GM18861 (cell line): ENCODE measurements around the gene PRDM11.

Experiments
- ATAC-seq: cut with Tn5 transposase; IDR thresholded peaks from one replicate; pipeline ENCODE4 v1.9.1; 2021; ENCODE audit not compliant: unreplicated experiment

The PRDM11 gene

DNA sequence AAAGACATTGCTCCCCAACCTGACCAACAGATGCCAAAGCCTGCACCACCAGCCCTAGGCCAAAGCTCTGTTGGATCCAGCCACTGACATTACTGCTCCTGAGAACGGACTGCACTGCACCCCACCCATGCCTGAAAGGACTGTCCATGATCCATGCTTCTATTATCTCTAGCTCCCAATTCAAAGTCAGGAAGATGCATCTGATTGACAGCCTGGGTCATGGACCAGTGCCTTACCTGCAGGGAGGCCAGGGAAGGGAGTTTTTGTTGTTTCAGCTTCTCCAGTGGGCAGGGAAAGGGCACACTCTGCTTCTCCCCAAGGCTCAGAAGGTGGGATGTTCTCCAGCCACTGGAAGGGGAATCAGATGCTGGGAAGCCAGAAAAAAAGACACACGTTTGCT, 4.8 kb upstream of the PRDM11 start:
- no peak for ATAC-seq

DNA sequence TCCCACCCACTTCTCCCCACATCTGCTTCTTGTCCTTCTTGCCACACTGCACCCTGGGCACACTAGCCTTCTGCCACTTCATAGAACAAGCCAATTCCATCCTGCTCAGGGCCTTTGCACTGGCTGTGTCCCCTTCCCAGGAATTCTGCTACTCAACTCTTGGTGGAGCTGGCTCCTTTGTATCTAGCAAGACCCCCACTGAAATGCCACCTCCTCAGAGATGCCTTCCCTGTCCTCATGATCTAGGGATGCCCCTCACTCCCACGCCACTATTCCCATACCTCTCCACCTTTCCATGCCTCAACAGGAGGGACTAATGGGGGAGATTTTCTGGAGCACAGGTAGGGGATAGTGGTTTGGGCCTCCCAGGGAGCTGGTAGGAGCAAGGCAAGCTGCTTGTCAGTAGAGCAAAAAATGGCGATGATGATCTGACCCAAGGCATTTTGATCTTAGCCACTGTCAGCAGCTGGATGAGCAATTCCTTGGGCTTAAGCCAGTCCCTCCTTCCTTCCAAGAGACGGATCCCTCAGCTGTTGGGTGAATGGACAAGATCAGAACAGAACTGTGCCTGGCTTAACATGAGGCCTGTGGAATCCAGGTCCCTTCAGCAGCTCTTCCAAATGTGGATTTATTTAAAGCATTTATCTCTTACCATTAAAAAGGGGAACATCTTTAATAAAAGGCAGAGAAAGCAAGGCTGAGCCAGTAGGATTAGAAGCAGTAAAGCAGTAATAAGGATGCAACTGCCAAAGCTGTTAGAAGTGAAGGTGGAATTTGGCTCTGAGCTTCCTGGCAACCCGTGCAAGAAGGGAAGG, 4.0 kb upstream of the PRDM11 start:
- ATAC-seq: no peak

DNA sequence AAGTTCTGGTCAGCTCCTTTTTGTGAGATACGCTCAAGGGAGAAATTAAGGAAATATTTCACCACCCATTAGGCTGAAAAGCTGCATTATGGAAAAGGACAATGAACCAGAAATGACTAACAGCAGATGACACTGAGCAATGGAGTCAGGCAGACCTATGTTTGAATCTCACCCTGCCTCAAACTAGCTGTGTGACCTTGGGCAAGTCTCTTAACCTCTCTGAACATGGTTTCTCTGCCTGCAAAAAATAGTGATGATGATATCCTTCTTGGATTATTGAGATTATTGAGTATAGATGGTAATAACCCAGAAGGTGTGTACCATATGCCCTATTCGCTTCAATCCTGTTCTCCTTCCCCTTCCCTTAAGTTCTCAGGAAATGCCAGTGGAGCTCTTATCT, 2.9 kb upstream of the PRDM11 start:
- no peak for ATAC-seq

DNA sequence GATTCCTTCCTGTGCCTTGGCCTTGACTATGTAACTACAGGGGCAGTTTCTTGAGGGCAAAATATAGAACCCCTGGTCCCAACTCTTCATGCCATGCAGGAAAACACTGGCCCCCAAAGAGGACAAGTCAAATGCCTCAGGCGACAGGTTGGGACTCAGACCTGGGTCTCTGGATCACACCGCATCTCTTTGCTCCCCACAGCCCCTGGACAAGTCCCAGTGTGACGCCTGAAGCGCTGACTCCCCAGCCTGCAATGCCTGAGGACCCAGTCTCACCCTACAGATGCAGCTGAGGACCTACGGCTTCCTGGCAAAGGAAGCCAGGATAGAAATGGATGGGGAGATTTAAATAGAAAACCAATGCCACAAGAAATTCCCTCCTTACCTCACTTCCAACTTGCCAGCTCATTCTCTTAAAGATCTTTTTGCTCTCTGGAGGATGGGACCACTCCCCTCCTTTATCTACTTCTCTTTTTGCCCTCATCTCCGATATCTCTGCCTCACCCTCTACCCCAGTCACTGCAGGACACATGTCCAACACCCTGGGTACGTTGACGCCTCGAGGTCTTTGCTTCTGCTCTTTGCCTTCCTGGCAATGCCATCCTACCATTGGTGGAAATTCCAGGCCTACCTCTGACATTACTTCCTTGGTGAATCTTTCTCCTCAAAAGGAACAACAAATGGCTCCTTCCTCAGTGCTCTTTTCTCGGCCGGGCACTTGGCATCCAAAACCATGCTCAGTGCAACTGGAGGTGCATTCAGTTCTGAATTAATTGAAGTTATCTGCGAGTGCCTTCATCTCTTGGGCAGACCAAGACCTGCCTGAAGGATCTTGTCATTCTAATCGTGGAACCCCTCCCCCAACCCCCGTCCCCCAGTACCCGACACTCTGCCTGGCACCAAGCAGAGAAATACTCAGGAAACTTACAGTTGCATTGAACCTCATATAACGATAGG, 2.0 kb upstream of the PRDM11 start:
- ATAC-seq: no peak

DNA sequence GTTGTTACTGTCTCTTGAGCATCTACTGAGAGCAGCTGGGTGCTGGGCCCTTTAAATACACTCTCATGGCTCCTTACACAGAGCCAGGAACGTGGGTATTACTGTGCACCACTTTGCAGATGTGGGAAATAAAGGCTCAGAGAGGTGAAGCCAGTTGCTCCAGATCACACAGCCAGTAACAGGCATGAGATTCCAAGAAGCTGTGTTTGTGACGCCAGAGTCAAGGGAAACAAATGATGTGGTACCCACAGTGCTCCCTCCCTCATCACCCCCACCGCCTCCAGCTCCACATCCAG, 1.4 kb upstream of the PRDM11 start:
- ATAC-seq: no peak

DNA sequence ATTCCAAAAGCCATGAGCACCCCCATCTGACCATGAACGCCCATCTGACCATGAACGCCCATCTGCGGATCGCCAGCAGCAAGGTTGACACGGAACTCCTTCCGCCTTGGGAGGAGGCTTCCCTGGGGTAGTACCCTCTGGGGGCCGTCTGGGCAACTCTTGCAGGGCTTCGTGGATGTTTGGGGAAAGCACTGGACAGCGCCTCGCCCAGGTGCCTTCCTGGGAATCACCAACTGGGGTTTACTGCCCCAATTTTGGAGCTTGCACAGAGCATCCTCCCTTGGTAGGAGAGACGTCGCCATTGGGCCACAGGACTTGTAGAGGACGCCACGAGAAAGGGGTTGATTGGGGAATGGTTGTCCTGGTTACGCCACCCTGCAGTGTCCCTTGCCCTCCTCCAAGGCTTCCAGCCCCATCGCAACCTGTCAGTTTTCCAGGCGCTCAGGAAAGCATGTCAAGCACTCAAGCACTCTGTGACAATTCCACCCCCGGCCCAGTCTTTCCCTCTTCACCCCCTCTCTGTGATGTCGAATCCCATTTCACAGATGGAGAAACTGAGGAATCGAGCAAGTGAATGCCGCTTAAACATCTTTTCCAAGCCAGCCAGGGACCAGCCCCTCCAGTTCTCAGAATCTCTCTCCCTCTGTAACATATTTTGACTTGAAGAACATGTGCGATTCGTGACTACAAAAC, 914 bp upstream of the PRDM11 start:
- no peak for ATAC-seq

DNA sequence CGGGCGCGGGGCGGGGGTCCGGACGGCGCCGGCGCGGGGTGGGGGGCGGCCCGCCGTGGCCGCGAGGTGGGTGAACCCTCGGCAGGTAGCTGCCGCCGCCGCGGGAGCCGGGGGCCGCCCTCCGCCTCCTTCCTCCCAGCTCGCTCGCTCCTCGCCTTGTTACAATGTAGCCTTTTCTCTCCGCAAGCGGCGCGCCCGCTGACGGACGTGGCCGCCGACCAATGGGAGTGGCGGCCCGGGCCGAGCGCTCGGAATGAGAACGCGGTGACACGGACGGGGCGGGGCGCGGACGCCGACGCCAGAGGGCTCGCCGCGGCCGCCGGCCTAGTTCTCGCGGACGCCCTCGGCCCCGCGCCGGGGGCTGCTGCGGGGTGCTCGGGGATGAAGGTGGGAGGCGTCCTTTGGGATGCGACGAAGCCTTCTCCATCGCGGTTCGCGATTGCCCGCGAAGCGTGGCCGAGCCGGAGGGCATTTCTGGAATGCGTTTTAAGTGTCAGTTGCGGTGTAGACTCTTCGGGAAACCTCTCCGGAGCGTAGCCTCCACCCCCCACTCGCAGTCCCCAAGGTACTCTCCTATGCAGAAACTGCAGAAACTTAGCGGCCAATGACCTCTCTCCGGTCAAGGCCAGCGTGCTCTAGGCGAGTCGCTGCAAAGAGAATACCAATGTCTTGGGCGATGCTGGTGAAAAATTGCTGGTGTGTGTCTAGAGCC, 734 bp downstream of the PRDM11 start:
- peak; percentile 99 for ATAC-seq

DNA sequence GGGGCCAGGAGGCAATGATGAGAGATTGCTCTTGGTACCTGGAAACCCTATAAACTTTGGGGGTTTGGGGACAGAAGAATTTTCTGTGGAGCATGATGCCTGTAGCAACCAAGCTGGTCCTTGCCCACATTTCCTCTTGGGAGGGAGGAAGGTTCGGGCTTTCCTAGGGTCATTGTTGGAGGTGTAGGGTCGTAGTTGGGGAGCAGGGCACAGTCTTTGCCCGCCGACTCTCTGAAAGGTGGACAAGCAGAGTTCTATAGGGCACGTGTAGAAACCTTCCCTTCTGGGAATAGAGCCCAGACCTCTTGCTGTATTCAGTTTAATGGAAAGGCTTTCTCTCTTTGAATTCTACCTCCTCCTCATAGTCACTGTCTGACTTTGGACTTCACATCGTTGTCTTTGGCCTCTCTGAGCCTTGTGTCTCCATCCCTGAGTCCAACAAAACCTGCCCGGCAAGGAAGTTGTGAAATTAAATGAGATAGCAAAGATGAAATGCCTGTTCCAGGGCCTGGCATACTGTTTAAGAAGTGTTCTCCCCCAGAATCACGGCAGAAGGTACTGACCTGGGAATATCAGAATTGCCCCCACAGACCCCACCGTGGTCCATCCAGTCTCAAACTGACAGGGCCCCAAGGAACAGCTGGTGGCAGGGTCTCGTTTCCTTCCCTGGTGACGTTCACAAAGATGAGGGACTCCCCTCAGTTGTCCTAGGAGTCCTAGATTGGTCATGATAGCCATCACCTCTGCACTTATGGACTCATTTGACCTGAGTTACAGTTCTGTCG, 1.6 kb downstream of the PRDM11 start:
- ATAC-seq: no peak

DNA sequence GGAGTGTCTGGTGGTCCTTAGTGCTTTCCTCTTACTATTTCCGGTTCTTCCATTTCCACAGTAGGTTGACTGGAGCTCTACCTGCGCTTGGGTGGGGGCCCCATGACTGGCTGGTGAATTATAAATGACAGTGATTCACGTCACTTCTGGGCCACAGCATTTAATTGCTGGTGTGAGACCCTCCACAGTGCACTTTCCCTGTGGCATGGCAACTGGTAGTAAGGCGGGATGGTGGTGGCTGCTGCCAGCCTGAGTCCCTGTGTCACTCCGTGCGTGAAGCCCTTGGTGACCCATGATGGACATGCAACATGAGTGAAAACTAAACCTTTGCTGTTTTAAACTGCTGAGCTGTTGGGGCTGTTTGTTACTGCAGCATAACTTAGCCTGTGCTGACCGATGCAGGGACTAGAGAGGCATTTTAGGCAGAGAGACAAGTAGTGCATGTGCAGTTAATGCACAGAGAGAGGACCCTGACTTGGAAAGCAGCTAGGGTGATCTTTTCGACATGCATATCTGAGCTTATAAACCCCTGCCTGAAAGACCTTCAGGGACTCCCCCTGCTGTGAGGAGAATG, 3.1 kb downstream of the PRDM11 start:
- no peak for ATAC-seq

DNA sequence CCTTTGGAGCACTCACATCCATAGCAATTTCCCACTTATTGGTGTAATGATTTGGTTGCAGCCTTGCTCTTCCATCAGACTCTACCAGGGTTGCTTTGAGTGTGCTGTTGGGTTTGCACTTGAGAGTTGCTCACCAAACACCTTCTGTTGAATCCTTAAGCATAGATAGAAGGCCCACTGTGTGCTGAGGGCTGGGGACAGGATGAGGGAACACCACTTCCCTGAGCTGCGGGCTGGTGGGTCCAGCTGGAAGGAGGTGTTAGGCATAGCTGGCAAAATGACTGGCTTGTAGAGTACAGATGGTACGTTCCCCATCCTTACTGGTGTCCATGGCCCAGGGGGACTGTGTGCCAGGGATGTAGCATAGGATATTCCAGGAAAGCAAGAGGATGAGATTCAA, 3.9 kb downstream of the PRDM11 start:
- ATAC-seq: no peak

DNA sequence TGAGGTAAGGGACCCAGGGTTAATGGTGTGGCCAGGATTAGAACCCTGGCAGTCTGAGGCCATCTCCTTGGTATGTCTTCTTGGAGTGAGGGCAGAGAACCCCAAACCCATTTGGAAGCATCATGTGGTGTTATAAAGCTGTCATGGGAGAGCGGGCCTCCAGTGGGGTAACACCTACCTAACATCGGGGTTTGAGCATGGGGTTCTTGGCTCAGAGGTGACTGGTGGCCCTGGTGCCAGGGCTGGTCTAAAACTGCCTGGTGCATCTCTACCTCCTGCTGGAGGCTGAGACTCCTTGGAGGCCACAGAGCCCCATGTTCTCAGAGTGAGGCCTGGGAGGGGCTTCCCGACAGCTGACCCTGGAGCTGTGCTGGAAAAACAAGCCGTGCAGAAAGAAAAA, 4.5 kb downstream of the PRDM11 start:
- no peak for ATAC-seq

DNA sequence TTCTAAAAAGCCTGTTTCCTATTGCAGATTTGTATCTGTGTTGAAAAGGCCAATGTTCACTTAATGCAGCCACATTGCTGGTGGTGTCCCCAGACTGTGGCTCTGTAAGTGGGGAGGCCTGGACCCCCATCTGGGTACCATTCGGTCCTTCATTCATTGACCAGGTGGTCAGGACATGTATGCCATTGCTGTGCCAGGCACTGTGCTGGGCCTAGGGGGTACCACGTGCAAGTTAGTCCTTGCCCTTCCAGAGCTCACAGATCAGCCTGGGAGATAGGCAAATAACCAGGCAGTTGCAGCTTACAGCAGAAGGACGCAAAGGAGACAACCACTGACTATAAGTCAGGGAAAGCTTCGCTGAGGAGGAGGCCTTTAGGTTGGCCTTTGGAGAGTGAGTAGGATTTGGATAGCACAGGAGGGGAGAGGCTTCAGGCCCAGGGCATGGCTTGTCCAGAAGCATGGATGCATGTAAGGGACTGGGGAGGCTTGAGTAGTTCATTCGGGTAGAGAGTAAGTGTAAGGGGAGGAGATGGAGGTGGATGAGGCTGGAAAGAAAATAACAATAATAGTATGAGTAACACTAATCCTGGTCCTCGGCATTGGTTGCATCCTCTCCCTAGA, 5.0 kb downstream of the PRDM11 start:
- ATAC-seq: no peak

DNA sequence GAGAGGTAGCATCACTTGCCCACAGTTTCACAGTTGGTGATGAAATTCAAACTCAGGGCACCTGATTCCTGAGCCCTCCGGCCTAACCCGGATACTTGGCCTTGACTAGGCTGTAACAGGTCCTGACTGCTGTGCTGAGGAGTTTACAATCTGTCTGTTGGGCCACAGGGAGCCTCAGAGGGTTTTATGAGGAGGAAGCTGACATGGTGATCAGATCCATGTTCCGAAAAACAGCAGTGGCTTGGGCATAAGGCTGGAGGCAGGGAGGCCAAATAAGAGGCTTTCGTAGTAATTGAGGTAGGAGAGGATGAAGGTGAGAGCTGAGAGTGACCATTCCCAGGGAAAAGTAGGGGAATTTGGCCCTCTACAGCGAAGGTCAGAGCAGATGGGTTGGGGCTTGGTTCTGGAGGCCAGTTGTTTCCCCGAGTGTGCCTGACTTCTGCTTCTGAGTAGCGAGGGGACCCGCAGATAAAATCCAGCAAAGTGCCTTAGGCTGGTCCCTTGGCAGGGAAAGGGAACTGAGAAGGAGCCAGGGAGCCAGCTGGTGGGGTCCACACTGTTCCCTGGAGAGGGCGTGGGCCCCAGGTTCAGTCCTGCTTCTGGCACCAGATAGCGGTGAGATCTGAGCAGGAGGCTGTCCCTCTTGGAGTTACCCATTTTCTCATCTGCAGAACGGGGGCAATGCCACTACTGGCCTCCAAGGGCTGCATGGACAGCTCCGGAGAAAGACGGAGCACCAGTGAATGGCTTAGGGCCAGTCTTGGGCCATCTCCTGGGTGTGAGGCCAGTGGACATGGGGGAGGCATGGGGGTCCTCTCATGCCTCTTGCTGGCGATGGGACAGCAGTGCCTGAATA, 6.5 kb downstream of the PRDM11 start:
- ATAC-seq: no peak

DNA sequence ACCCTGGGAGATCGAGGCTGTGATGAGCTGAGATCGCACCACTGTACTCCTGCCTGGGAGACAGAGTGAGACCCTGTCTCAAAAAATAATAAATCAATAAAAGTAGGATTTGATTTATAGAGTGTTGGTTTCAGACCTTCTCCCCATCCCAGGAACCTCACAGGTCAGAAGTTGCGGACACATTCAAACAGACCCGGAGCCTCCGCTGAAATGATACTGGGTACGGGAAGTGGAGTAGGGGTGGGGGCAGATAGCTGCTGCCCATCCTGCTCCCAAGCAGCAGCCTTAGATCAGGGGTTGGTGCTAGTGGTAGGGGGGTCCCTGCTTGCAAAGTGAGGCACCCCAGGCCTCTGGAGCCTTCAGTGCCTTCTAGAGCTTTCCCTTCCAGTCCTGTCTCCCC, 7.8 kb downstream of the PRDM11 start:
- ATAC-seq: no peak

DNA sequence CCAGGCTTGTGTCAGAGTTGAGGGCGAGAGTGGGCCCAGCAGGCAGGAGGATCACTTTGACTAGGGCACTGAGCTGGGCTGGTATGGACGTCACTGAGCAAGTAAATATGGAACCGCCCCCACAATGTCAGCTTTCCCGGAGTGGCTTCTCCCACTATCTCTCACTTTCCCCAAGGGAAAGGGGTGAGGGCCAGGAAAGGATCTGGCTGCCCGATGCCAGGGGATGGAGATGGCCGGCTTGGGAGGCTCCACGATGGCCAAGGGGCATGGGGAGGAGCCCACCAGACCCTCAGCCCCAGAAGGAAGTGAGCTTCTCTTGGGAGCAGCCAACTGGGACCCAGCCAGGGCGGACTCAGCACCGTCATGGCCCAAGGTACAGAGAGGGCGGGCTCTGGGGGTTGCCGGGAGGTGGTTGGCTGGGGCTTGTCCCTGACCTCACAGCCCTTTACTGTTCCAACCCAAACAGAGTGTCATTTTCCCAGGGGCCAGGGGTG, 8.7 kb downstream of the PRDM11 start:
- no peak for ATAC-seq

DNA sequence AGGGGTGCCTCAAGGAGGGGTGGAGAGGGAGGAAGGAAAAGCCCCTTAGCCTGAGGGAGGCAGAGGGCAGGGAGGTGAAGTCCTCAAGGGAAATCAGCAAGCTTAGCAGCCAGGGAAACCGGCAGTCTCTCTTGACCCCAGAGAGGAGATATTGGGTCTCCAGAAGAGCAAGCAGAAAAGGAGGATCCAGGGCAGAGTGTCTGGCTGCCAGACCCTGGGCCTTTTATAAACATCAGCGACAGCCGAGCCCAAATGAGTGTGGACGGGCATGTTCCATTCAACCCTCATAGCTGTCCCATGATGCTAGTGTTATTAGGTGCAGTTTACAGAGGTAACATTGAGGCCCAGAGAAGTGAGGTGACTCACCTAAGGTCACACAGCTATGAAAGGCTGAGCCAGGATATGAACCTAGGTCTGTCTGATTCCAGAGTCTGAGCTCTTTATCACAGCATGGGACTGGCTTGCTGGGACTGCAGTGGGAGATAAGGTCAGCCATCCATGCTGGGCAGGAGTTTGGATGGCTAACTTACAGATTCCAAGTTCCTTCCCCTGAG, 9.3 kb downstream of the PRDM11 start:
- ATAC-seq: no peak

DNA sequence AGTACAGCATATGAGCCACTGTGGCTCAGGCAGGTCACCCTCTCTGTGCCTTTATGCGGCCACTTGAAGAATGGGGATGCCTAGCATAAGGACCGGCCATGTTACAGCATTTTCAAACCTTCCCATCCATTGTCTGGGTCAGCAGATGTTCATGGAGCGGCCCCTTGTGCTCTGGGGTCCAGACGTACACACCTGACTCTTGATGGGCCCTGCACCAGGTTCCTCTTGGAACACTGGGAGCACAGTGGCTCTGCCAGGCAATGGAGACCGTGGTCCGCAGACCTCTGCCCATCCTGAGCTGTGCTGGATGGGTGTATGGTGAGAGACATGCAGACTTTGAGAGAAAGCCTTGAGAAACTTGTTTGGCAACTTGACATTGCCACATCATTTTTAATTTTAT, 9.8 kb downstream of the PRDM11 start:
- ATAC-seq: no peak

DNA sequence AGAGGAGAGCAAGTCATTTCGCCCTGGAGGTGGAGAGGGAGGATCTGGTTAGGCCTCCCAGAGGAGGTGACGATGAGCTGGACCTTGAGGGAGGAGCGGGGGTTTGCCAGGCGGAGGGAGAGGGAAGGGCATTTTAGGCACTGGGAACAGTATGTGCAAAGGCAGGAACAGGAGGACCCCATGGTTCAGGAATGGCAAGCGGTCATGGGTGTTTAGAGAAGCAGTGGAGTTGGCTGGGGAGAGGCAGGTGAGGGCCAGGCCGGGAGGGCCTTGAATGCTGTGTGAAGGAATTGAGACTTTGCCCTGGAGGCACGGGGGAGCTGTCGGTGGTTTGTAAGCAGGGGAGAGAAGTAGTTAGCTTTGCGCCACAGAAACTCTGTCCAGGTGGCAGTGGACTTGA, 10.3 kb downstream of the PRDM11 start:
- ATAC-seq: no peak
